22Rv1 (cell line): ENCODE results near the gene TRIB2.

Experiments used
- CTCF ChIP-seq: fragments of 450-650 bp; IDR thresholded peaks from 2 replicates; pipeline ENCODE4 v1.5.1; 2017; ENCODE audit warnings: mild to moderate bottlenecking
- ZFX ChIP-seq: fragments of 450-650 bp; IDR thresholded peaks from 2 replicates; pipeline ENCODE4 v1.6.1; 2017; ENCODE audit warnings: antibody characterized with exemption, borderline replicate concordance

GRCh38 chr2:12714391-12715221, 2.1 kb upstream of the TRIB2 start:
- no peak for TF ChIP-seq CTCF
- TF ChIP-seq ZFX, result no peak
